Stimulated activated effector memory CD8-positive, alpha-beta T cell treated with anti-CD3 and anti-CD28 coated beads, Interleukin-12 subunit alpha, Interleukin-12 subunit beta, amount 100 ng/mL, for 72 hours (primary cell): Measurements from ENCODE around the gene CAPN14.
"Not testable (repeated sequence)": the region's sequence is repeated elsewhere in the genome, so short reads cannot be mapped to it uniquely, and the experiment has no call there.

Experiments
- ATAC-seq: fragments of 150-1000 bp; cut with Tn5 transposase; 2 replicates; pipeline ENCODE4 v1.10.0; 2021
- DNase-seq, 2 donors: peaks; one replicate each; pipeline ENCODE4 v3.0.0; 2021 to 2022; ENCODE audit warnings: low spot score in 2 of 2
- H3K27ac Mint-ChIP-seq: one replicate; pipeline ENCODE4 v1.8.0; 2022; ENCODE audit warnings: mild to moderate bottlenecking, mixed read lengths
- H3K36me3 Mint-ChIP-seq: one replicate; pipeline ENCODE4 v1.8.0; 2022; ENCODE audit warnings: mild to moderate bottlenecking, mixed read lengths
- H3K4me1 Mint-ChIP-seq: one replicate; pipeline ENCODE4 v1.8.0; 2022; ENCODE audit warnings: mixed read lengths
- H3K4me3 Mint-ChIP-seq: one replicate; pipeline ENCODE4 v1.8.0; 2022; ENCODE audit warnings: mild to moderate bottlenecking, mixed read lengths
- H3K9me3 Mint-ChIP-seq: one replicate; pipeline ENCODE4 v1.8.0; 2022; ENCODE audit warnings: mixed read lengths

CAPN14 gene

GRCh38 chr2:31197669-31198068, 19.6 kb downstream of the CAPN14 start:
- no peaks in the 10 kb centered on the region for H3K4me1 Mint-ChIP-seq
- ATAC-seq (no peak), DNase-seq (no peak)
- H3K4me3 Mint-ChIP-seq, result no peak overlapping the region
- no peak overlapping the region for H3K27ac Mint-ChIP-seq
- H3K36me3 Mint-ChIP-seq, result no peaks in the 10 kb centered on the region
- no peaks in the 10 kb centered on the region for H3K9me3 Mint-ChIP-seq

- H3K27ac Mint-ChIP-seq, result no peak overlapping the region
These were observed 20.1 kb downstream of the CAPN14 start for GRCh38 chr2:31197166-31197565.

GRCh38 chr2:31196622-31197021, 20.7 kb downstream of the CAPN14 start:
- DNase-seq (no peak), ATAC-seq (no peak)
- no peak overlapping the region for H3K4me3 Mint-ChIP-seq
- H3K36me3 Mint-ChIP-seq, result no peaks in the 10 kb centered on the region
- no peaks in the 10 kb centered on the region for H3K9me3 Mint-ChIP-seq
- H3K27ac Mint-ChIP-seq, result no peak overlapping the region
- no peaks in the 10 kb centered on the region for H3K4me1 Mint-ChIP-seq

More at GRCh38 chr2:31197166-31197565, 20.1 kb downstream of the CAPN14 start:
- Mint-ChIP-seq H3K4me3 (no peak overlapping the region), H3K36me3 (no peaks in the 10 kb centered on the region), H3K4me1 (no peaks in the 10 kb centered on the region), H3K9me3 (no peaks in the 10 kb centered on the region)
- ATAC-seq, result no peak
- DNase-seq, result no peak

- Mint-ChIP-seq H3K4me3 (no peak overlapping the region), H3K9me3 (no peaks in the 10 kb centered on the region), H3K4me1 (no peaks in the 10 kb centered on the region), H3K27ac (no peak overlapping the region), H3K36me3 (no peaks in the 10 kb centered on the region)
- DNase-seq (no peak), ATAC-seq (no peak)
These were observed 23.5 kb downstream of the CAPN14 start for GRCh38 chr2:31193806-31194205.

GRCh38 chr2:31192851-31193392, 24.4 kb downstream of the CAPN14 start:
- Mint-ChIP-seq H3K4me1 (no peaks in the 10 kb centered on the region), H3K27ac (no peak overlapping the region), H3K36me3 (no peaks in the 10 kb centered on the region), H3K4me3 (no peak overlapping the region), H3K9me3 (no peaks in the 10 kb centered on the region)
- ATAC-seq (no peak), DNase-seq (no peak)

GRCh38 chr2:31192396-31192795, 24.9 kb downstream of the CAPN14 start:
- no peaks in the 10 kb centered on the region for H3K9me3 Mint-ChIP-seq
- H3K4me1 Mint-ChIP-seq, result no peaks in the 10 kb centered on the region
- H3K36me3 Mint-ChIP-seq, result no peaks in the 10 kb centered on the region
- H3K4me3 Mint-ChIP-seq, result no peak overlapping the region
- DNase-seq, result no peak
- no peak for ATAC-seq
- H3K27ac Mint-ChIP-seq, result no peak overlapping the region

- no peak for DNase-seq
- no peaks in the 10 kb centered on the region for H3K36me3 Mint-ChIP-seq
These were observed 25.4 kb downstream of the CAPN14 start for GRCh38 chr2:31191931-31192330.

GRCh38 chr2:31190188-31190587, 27.1 kb downstream of the CAPN14 start:
- Mint-ChIP-seq H3K27ac (no peak overlapping the region), H3K4me3 (no peak overlapping the region), H3K4me1 (no peaks in the 10 kb centered on the region), H3K9me3 (no peaks in the 10 kb centered on the region), H3K36me3 (no peaks in the 10 kb centered on the region)
- no peak for DNase-seq
- ATAC-seq, result no peak

More at GRCh38 chr2:31191931-31192330, 25.4 kb downstream of the CAPN14 start:
- Mint-ChIP-seq H3K4me1 (no peaks in the 10 kb centered on the region), H3K4me3 (no peak overlapping the region), H3K27ac (no peak overlapping the region), H3K9me3 (no peaks in the 10 kb centered on the region)
- no peak for ATAC-seq

GRCh38 chr2:31189141-31189540, 28.2 kb downstream of the CAPN14 start:
- H3K36me3 Mint-ChIP-seq, result no peaks in the 10 kb centered on the region
- DNase-seq (no peak), ATAC-seq (peak; percentile 25)
- no peak overlapping the region for H3K27ac Mint-ChIP-seq
- H3K4me3 Mint-ChIP-seq, result no peak overlapping the region
- H3K9me3 Mint-ChIP-seq, result no peaks in the 10 kb centered on the region
- no peaks in the 10 kb centered on the region for H3K4me1 Mint-ChIP-seq

- H3K4me1 Mint-ChIP-seq, result no peaks in the 10 kb centered on the region
- DNase-seq, result no peak
- ATAC-seq, result no peak
- H3K27ac Mint-ChIP-seq, result no peak overlapping the region
- no peak overlapping the region for H3K4me3 Mint-ChIP-seq
- no peaks in the 10 kb centered on the region for H3K36me3 Mint-ChIP-seq
- H3K9me3 Mint-ChIP-seq, result no peaks in the 10 kb centered on the region
These were observed 29.2 kb downstream of the CAPN14 start for GRCh38 chr2:31188131-31188530.

- Mint-ChIP-seq H3K27ac (no peak overlapping the region), H3K36me3 (no peaks in the 10 kb centered on the region), H3K4me3 (no peak overlapping the region), H3K9me3 (no peaks in the 10 kb centered on the region), H3K4me1 (no peaks in the 10 kb centered on the region)
- ATAC-seq, result no peak
- no peak for DNase-seq
These were observed 30.1 kb downstream of the CAPN14 start for GRCh38 chr2:31187166-31187565.

GRCh38 chr2:31183973-31184372, 33.3 kb downstream of the CAPN14 start:
- ATAC-seq, H3K36me3 Mint-ChIP-seq, H3K9me3 Mint-ChIP-seq, DNase-seq, H3K4me1 Mint-ChIP-seq, H3K4me3 Mint-ChIP-seq, H3K27ac Mint-ChIP-seq: not testable (repeated sequence)

- Mint-ChIP-seq H3K4me3 (no peak overlapping the region), H3K4me1 (no peaks in the 10 kb centered on the region), H3K9me3 (no peaks in the 10 kb centered on the region), H3K36me3 (no peaks in the 10 kb centered on the region), H3K27ac (no peak overlapping the region)
- ATAC-seq (peak; percentile 17), DNase-seq (no peak)
These were observed 40.6 kb downstream of the CAPN14 start for GRCh38 chr2:31176742-31177141.

GRCh38 chr2:31171142-31171541, 46.2 kb downstream of the CAPN14 start:
- H3K36me3 Mint-ChIP-seq, result no peaks in the 10 kb centered on the region
- H3K27ac Mint-ChIP-seq, result no peak overlapping the region
- H3K4me1 Mint-ChIP-seq, result no peaks in the 10 kb centered on the region
- no peak for ATAC-seq
- no peak for DNase-seq
- H3K4me3 Mint-ChIP-seq, result no peak overlapping the region
- no peaks in the 10 kb centered on the region for H3K9me3 Mint-ChIP-seq

- Mint-ChIP-seq H3K9me3 (no peaks in the 10 kb centered on the region), H3K27ac (no peak overlapping the region), H3K36me3 (no peaks in the 10 kb centered on the region), H3K4me3 (no peak overlapping the region), H3K4me1 (no peaks in the 10 kb centered on the region)
- peak; percentile 60 for ATAC-seq
- peak; percentile 17 to 63 for DNase-seq
These were observed 47.1 kb downstream of the CAPN14 start for GRCh38 chr2:31170071-31170698.

GRCh38 chr2:31168291-31168690, 49.0 kb downstream of the CAPN14 start:
- Mint-ChIP-seq H3K4me1 (no peaks in the 10 kb centered on the region), H3K9me3 (no peaks in the 10 kb centered on the region), H3K36me3 (no peaks in the 10 kb centered on the region), H3K27ac (no peak overlapping the region), H3K4me3 (no peak overlapping the region)
- ATAC-seq (no peak), DNase-seq (no peak)
